Calu3 (cell line): ENCODE data around the gene DKKL1. TPM values are rescaled to one million over a fixed set of nuclear protein-coding genes. Genes with fewer than 3 reads are reported as not detected.

Experiments used
- BruUV-seq: library from RNA; stranded (reverse); fragments of 400-500 nt; replicated peaks from 2 replicates; lab custom pipeline; 2021; lab: Mats Ljungman, UMichigan
- CTCF ChIA-PET: fragments of 300-600 bp; sonication (Branson Sonifier 250); formaldehyde crosslinking; loops from one replicate; lab custom pipeline; 2022; ENCODE audit warnings: antibody characterized with exemption; lab: Charles Lee
- DNase-seq: peaks from one replicate; pipeline ENCODE4 v3.0.0; 2022
- H3K27ac Mint-ChIP-seq: one replicate; pipeline ENCODE4 v1.8.0; 2022; ENCODE audit warnings: mixed read lengths; ENCODE audit not compliant: unreplicated experiment
- H3K27me3 Mint-ChIP-seq: one replicate; pipeline ENCODE4 v1.8.0; 2022; ENCODE audit warnings: mixed read lengths; ENCODE audit not compliant: unreplicated experiment
- H3K36me3 Mint-ChIP-seq: one replicate; pipeline ENCODE4 v1.8.0; 2022; ENCODE audit warnings: mild to moderate bottlenecking, moderate library complexity, mixed read lengths; ENCODE audit not compliant: insufficient read depth, unreplicated experiment
- H3K4me1 Mint-ChIP-seq: one replicate; pipeline ENCODE4 v1.8.0; 2022; ENCODE audit warnings: mild to moderate bottlenecking, low read depth, mixed read lengths; ENCODE audit not compliant: unreplicated experiment
- H3K4me3 Mint-ChIP-seq: one replicate; pipeline ENCODE4 v1.8.0; 2022; ENCODE audit warnings: mild to moderate bottlenecking, low read depth, moderate library complexity, mixed read lengths; ENCODE audit not compliant: unreplicated experiment
- H3K9me3 Mint-ChIP-seq: one replicate; pipeline ENCODE4 v1.8.0; 2022; ENCODE audit warnings: low read depth, mixed read lengths; ENCODE audit not compliant: unreplicated experiment
- intact Hi-C: fragments of 100-400 bp; cut with micrococcal nuclease; formaldehyde crosslinking; loops from one replicate; pipeline ENCODE4 v1.10.0; 2022; ENCODE audit not compliant: unreplicated experiment
- total RNA-seq: library from RNA; stranded (reverse); gene quantifications from 2 replicates; pipeline ENCODE4 v1.2.3, GENCODE V29; 2022
- TF ChIP-seq, protein P1 (sequence below): fragments of 200-600 bp; IDR thresholded peaks from one replicate; pipeline ENCODE4 v1.8.0; 2022; ENCODE audit warnings: antibody characterized with exemption; ENCODE audit not compliant: unreplicated experiment

The DKKL1 gene
- total RNA-seq, 1 experiment from 2014 or later: not detected

DNA sequence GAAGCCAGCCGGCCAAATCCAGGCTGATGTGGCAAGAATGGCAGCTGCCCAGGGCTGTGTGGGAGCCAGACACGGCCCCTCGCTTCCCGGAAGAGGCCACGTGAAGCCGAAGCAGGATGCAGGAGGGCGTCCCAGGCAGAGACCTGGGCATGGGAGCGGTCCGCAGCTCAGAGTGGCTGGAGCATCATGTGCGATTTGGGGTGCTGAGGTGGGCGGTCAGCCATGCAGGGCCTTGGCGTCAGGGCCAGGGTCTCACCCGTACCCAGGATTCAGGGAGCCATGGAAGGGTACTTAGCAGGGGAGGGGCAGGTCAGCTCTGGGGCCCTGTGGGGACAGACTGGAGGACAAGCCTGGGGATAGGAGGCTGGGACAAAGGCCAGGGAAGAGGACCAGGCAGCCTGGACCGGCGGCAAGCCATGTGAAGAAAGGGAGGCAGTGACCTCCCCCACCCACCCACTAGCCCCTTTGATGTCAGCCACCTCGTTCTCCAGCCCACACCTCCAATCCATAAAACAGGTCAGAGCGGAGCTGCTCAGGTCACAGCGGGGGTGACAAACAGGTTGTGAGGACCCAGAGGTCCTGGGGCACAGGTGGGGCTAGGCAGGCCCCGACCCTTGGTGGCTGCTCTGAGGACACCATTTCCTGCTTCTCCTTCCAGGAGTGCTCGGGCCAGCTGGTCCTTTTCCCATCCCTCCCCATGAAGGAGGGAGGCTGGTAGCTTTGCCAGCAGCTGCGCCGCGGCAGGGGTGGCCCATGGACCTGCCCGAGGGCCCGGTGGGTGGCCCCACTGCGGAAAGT lies 26.7 kb downstream of the DKKL1 start:
- Mint-ChIP-seq H3K36me3 (no peaks in the 10 kb centered on the region), H3K4me3 (no peak overlapping the region)

DNA sequence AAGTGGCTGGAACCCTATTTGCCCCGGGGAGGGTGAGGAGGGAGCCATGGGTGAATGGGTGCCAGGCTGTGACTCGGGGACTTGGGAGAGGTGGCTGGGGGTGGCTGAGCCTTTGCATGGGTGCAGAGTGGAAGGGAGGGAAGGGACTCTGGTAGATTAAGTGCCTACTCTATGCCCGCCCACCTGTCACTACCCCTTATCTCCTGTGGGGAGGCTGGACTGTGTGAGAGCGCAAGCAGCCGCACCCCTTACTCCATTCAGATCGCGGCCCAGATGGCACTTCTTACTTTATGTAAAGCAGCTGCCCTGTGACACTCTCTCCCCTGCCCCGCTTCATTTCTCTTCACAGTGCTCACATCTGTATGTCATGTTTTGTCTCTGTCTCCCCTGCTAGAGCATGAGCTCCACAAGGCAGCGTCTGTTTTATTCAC lies 27.3 kb downstream of the DKKL1 start:
- CTCF ChIA-PET: interaction anchor here (0.6 to 1.5 kb wide), 5 partner anchors 16 to 284 kb away, joined by 3 to 10 read pairs (median 4); no protein-coding TSS in a partner anchor
- DNase-seq: no peak
- TF ChIP-seq, protein P1, sequence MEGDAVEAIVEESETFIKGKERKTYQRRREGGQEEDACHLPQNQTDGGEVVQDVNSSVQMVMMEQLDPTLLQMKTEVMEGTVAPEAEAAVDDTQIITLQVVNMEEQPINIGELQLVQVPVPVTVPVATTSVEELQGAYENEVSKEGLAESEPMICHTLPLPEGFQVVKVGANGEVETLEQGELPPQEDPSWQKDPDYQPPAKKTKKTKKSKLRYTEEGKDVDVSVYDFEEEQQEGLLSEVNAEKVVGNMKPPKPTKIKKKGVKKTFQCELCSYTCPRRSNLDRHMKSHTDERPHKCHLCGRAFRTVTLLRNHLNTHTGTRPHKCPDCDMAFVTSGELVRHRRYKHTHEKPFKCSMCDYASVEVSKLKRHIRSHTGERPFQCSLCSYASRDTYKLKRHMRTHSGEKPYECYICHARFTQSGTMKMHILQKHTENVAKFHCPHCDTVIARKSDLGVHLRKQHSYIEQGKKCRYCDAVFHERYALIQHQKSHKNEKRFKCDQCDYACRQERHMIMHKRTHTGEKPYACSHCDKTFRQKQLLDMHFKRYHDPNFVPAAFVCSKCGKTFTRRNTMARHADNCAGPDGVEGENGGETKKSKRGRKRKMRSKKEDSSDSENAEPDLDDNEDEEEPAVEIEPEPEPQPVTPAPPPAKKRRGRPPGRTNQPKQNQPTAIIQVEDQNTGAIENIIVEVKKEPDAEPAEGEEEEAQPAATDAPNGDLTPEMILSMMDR: no peak
- intact Hi-C loops: loop anchor here (5.0 kb wide), 2 partner anchors 36 to 181 kb away; partner anchors contain the start of gene GFY
- Mint-ChIP-seq H3K4me3 (no peak overlapping the region), H3K9me3 (no peaks in the 10 kb centered on the region), H3K27me3 (peaks cover 75% of the 10 kb centered on the region), H3K27ac (no peak overlapping the region), H3K36me3 (no peaks in the 10 kb centered on the region), H3K4me1 (peaks cover 9% of the 10 kb centered on the region)
- BruUV-seq: no TSS peak

More for the DNA sequence above, 26.7 kb downstream of the DKKL1 start:
- CTCF ChIA-PET: interaction anchor here (0.6 to 0.7 kb wide), 3 partner anchors 17 to 285 kb away, joined by 3 to 4 read pairs (median 3); no protein-coding TSS in a partner anchor
- no peak for DNase-seq
- no TSS peak for BruUV-seq
- peaks cover 9% of the 10 kb centered on the region for H3K4me1 Mint-ChIP-seq
- TF ChIP-seq, protein P1: no peak
- intact Hi-C loops: loop anchor here (5.0 kb wide), 2 partner anchors 37 to 182 kb away; partner anchors contain the start of gene GFY
- H3K9me3 Mint-ChIP-seq: no peaks in the 10 kb centered on the region
- H3K27me3 Mint-ChIP-seq: peaks cover 69% of the 10 kb centered on the region
- H3K27ac Mint-ChIP-seq: no peak overlapping the region

DNA sequence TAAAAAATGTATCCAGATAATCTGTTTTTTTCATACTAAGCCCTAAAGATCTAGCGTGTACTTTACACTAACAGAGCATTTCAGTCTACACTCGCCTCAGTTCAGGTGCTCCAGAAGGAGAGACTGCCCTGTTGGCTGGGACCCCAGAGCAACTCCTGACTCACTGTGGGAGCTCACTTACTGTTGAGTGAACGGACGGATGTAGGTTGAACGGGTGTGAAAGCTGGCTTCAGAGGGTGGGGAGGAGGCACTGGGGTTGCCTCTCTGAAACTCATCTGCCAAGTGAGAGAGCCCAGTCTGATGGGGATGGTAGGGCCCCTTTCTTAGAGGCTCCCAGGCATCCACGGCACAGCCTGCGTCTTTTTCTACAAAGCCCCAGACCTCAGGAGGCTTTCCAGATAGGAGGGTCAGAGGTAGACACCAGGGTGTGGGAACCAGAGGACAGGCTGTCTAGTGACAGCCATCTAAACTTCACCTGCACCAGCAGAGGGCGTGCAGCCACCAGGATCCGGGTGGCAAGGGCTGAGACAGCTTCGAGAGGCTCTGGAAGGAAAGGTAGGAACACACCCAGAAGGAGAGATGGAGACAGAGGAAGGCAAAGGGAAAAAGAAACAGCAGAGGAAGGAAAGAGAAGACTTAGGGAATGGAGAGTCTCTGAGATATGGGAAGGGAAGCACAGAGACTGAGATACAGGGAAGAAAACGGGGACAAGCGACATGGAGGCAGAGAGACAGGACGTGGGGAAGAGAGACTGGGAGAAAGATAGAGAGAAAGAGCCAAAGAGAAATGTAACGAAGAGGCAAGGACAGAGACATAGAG lies 28.1 kb downstream of the DKKL1 start:
- CTCF ChIA-PET: interaction anchor here (0.5 to 1.5 kb wide), 5 partner anchors 8 to 82 kb away, joined by 3 to 10 read pairs (median 3); partner anchors contain the start of gene FLT3LG
- Mint-ChIP-seq H3K4me1 (peaks cover 9% of the 10 kb centered on the region), H3K27me3 (peaks cover 83% of the 10 kb centered on the region), H3K27ac (no peak overlapping the region), H3K4me3 (no peak overlapping the region), H3K9me3 (no peaks in the 10 kb centered on the region), H3K36me3 (no peaks in the 10 kb centered on the region)
- TF ChIP-seq, protein P1: peak; percentile 85
- no TSS peak for BruUV-seq
- intact Hi-C loops: loop anchor here (1.0 to 5.0 kb wide), 3 partner anchors 36 to 181 kb away; partner anchors contain the start of gene GFY
- peak; percentile 87 for DNase-seq

DNA sequence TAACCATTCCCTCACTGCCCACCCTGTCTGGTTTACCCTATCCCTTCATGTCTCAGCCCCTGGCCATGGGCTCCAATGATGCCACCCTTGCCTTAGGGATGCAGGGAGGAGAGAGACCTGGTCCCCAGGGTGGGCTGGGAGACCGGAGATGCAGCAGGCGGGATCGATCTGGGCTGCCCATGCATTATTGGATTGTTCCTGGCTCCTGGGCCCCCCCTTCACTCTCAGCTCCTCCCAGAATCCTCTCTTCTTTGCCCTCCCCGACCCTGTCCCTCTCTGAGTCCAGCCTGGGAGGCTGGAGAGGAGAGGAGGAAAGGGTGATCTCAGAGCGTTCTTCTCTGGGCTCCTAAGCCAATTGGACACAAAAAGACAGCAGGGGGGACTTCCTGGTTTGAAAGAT lies 30.2 kb downstream of the DKKL1 start:
- BruUV-seq: no TSS peak
- peaks cover 92% of the 10 kb centered on the region for H3K27me3 Mint-ChIP-seq
- peaks cover 9% of the 10 kb centered on the region for H3K4me1 Mint-ChIP-seq
- CTCF ChIA-PET: interaction anchor here (0.5 kb wide), 1 partner anchor 75 kb away, joined by 4 read pairs; no protein-coding TSS in a partner anchor
- H3K9me3 Mint-ChIP-seq: no peaks in the 10 kb centered on the region
- no peak overlapping the region for H3K4me3 Mint-ChIP-seq
- intact Hi-C loops: loop anchor here (5.0 kb wide), 2 partner anchors 33 to 178 kb away; partner anchors contain the start of gene GFY
- no peak overlapping the region for H3K27ac Mint-ChIP-seq
- no peaks in the 10 kb centered on the region for H3K36me3 Mint-ChIP-seq
- TF ChIP-seq, protein P1: no peak
- DNase-seq: no peak
